Measurements from ENCODE around the gene NFKBIE. TPM values are rescaled to one million over a fixed set of nuclear protein-coding genes. Genes with fewer than 3 reads are reported as not detected.

NFKBIE gene
- total RNA-seq, 2 donors from 2014 or later, result 3.8 to 8.7 TPM

- H3K36me3 ChIP-seq, result no peaks in the 10 kb centered on the region
- DNase-seq (ENCODE audit: low spot score), result no peak
- TF ChIP-seq CTCF (IDR thresholded peaks at IDR 0.05), result peak in 1 of 2 donors; percentile 35
- peaks cover 0 to 91% of the 10 kb centered on the region in 2 donors for H3K4me1 ChIP-seq
- H3K4me3 ChIP-seq, result peak within 1 kb of the TSS; percentile 55 to 67
- no peaks in the 10 kb centered on the region for H3K9me3 ChIP-seq
- H3K27me3 ChIP-seq, result no peaks in the 10 kb centered on the region
- peak within 1 kb of the TSS; percentile 98 for H3K27ac ChIP-seq
Measured at GRCh38 chr6:44223319-44224028, 41.9 kb downstream of the NFKBIE start, which contains the start of gene SLC29A1. Gene SLC29A1, plus strand, starts transcription at chr6:44223595. Its CDS starts 3,719 bp downstream, at chr6:44227314.

- Histone ChIP-seq H3K9me3 (no peaks in the 10 kb centered on the region), H3K36me3 (no peaks in the 10 kb centered on the region), H3K4me3 (peak overlapping the region; percentile 55 to 67), H3K27ac (peak overlapping the region; percentile 98), H3K4me1 (peaks cover 0 to 91% of the 10 kb centered on the region in 2 donors), H3K27me3 (no peaks in the 10 kb centered on the region)
- no peak for DNase-seq (ENCODE audit: low spot score)
- no peak for TF ChIP-seq CTCF (IDR thresholded peaks at IDR 0.05)
Measured at GRCh38 chr6:44222486-44223318, 42.6 kb downstream of the NFKBIE start.

GRCh38 chr6:44221961-44222335 lies 43.4 kb downstream of the NFKBIE start:
- Histone ChIP-seq H3K27me3 (no peaks in the 10 kb centered on the region), H3K9me3 (no peaks in the 10 kb centered on the region), H3K4me1 (peaks cover 0 to 91% of the 10 kb centered on the region in 2 donors), H3K4me3 (peak overlapping the region; percentile 18 to 67), H3K36me3 (no peaks in the 10 kb centered on the region), H3K27ac (peak overlapping the region; percentile 98)
- TF ChIP-seq CTCF (IDR thresholded peaks at IDR 0.05), result no peak
- DNase-seq (ENCODE audit: low spot score), result no peak

- TF ChIP-seq CTCF (IDR thresholded peaks at IDR 0.05), result peak; percentile 77 to 90
- H3K4me1 ChIP-seq, result peaks cover 0 to 90% of the 10 kb centered on the region in 2 donors
- H3K9me3 ChIP-seq, result no peaks in the 10 kb centered on the region
- H3K27ac ChIP-seq, result peak overlapping the region; percentile 98
- no peaks in the 10 kb centered on the region for H3K27me3 ChIP-seq
- peak; percentile 94 for DNase-seq (ENCODE audit: low spot score)
- no peaks in the 10 kb centered on the region for H3K36me3 ChIP-seq
- peak overlapping the region; percentile 18 to 67 for H3K4me3 ChIP-seq
Measured at GRCh38 chr6:44221291-44221960, 43.9 kb downstream of the NFKBIE start.

- no peak for TF ChIP-seq CTCF (IDR thresholded peaks at IDR 0.05)
- no peaks in the 10 kb centered on the region for H3K9me3 ChIP-seq
- no peaks in the 10 kb centered on the region for H3K36me3 ChIP-seq
- no peaks in the 10 kb centered on the region for H3K27me3 ChIP-seq
- peaks cover 0 to 85% of the 10 kb centered on the region in 2 donors for H3K4me1 ChIP-seq
- H3K4me3 ChIP-seq, result no peak overlapping the region
- peak overlapping the region; percentile 98 for H3K27ac ChIP-seq
- DNase-seq (ENCODE audit: low spot score), result no peak
Measured at GRCh38 chr6:44220913-44221290, 44.4 kb downstream of the NFKBIE start.
